Stimulated activated CD8-positive, alpha-beta memory T cell treated with anti-CD3 and anti-CD28 coated beads, Interleukin-12 subunit alpha, Interleukin-12 subunit beta, amount 100 ng/mL, for 1 hour (primary cell): Measurements from ENCODE around the gene LYPD6B.

Source experiments
- DNase-seq: peaks from one replicate; pipeline ENCODE4 v3.0.0-alpha.2; 2020; ENCODE audit warnings: low read depth

LYPD6B gene

DNA sequence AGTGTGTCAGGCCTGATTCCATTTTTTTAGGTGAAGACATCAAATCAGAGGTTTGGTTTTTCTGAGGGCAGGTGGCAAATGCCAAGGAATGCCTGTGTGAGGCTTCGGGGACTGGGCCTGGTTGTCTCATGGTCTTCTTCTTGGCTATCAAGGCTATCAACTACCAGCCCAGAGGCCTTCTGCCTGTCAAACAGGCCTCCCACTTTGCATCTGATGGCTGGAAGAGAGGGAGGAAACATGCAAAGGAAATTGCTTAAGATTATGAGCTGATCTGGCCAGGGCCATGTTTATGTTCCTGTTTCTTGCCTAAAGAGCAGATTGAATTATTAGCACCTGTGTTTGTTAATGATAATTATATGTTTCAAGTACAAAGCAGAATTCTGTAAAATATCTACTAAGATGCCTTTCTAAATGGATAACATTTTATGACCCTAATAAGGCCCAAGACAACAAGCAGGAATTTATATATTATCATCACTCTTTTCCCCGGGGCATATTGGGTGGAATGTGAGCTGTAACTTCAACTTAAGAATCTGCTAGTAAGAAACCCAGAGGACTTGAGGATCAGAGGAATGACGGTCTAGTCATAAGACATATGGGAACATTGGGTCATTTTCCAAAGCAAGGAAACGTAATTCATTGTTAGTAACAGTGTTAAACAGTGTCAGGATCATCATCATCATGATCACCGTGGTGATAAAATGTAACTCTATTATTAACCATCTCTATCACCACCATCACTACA is 123.2 kb downstream of the LYPD6B start:
- no peak for DNase-seq

DNA sequence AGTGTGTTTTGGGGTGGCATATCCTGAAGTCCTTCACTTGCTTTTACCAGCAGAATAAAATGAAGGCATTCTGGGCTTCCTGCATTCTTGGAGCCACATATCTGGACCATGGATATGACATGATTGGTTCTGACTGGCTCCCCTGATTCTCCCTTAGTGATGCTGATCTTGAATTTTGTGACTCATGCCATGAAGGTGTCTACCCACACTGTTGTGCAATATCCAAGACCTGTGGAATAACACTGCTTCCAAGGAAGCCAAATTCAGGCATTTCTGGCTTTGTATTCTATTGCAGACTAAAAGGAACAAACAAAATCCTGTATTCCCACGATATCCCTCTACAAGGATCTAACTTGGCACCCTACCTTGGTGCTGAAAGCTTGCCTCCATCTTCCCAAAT is 125.8 kb downstream of the LYPD6B start:
- no peak for DNase-seq

DNA sequence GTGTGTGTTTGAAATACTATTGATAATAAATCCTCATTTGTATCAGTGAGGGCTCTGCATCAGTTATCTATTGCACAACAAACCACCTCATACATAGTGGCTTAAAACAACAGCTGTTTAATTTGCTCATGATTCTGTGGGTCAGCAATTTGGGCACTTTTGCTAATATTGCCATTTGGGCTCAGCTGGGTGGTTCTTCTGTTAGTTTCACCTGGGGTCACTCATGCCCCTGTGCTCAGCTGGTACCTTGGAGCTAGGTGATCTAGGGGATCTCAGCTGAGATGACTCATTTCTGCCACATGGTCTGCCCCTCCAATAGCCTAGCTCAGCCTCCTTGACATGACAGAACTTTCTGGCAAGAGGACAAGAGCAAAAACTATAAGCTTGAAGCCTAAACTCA is 126.3 kb downstream of the LYPD6B start:
- DNase-seq = no peak

DNA sequence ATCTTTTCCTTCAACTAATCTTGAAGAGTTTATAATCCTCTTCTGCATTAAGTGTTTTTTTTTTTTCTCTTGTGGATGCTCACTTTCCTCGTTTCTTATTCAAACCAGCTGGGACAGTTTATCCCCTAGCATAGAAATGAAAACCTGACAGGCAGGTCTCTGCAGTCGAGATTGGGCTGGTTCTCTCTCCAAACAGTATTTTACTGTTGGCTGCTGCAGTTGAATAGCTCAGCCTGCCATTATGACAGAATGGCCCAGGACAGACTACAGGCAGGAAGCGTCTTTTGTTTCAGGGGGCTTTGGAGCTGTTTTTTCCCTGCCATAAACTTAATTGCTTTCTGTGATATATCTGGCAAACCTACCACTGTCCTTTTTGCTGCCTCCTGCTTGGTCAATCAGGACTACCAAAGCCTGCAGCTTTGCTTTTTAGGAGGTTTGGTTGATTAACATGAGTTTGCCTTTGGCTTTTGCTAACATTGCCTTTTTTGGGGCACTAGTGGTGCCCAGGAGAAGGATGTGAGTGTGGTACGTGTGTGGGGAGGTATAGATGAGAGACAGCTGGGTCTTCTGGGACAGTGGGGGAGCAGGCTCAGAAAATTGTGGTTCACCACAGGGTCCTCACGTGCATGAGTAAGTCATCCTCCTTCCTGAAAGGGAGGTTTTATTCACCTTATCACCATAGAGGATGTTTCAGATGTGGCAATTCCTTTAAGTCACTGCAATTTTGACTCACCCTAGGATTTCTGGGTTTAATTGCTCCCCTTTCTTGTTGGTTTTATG is 128.7 kb downstream of the LYPD6B start:
- no peak for DNase-seq

DNA sequence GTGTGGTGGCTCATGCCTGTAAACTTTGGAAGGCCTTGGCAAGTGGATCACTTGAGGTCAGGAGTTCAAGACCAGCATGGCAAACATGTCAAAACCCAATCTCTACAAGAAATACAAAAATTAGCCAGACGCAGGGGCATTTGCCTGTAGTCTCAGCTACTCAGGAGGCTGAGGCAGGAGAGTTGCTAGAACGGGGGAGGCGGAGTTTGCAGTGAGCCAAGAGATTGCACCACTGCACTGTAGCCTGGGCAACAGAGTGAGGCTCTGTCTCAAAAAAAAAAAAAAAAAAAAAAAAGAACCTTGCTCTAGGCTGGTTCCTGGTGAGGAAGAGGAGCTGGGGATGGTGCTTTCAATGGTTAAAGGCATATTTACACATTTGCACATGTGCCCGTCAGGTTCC is 129.4 kb downstream of the LYPD6B start:
- no peak for DNase-seq

DNA sequence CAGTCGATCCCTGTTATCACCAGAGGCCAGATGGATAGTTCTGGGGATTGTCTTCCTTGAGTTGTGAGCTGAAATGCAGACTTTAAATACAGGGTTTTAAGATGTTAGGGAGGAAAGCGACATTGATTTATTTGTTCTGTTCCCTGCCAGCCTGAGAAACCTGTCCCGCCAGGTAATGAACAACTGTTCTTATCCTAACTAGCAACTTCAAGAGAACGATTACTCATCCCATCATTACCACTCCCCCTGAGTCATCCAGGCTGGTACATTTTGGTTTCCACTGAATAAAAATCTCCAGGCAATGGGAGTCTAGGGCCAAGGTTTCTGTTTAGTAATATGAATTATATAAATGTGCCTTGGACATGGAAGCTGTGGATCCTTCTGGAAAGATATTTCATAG is 131.2 kb downstream of the LYPD6B start:
- no peak for DNase-seq

DNA sequence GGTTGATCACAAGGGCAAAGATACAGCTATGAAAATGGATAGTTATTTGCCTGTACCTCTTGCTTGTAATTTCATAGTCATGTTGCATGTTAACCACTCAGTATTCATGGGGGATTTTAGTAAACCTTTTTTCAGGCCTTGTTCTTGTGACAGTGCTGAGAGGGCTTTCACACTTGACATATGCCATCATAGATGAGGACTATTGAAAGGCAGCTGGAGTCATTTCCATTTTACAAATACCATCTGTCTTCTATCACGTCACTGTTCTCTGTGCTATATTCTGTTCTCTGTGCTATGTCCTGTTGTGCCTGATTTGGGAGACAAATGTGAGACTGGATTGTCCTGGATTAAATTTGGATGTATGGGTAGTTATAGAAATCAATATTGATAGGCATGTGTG is 131.7 kb downstream of the LYPD6B start:
- no peak for DNase-seq

DNA sequence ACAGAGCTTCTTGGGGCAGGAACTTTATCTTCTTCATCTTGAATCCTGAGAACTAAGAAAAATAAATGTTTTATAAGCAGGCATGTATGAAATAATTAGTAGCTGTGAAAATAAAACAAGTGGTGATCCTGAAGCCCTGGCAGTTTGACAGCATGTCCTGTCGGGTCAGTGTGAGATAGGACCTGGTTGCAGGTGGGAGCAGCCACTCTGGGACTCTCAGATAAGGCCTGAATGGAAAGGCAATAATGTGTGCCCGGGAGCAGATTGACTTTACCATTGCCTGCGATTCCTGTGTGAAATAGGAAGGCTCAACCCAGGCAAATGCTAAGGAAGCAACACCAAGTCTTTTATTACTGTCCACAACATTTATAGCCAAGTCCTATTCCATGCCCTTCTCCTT is 132.4 kb downstream of the LYPD6B start:
- no peak for DNase-seq

DNA sequence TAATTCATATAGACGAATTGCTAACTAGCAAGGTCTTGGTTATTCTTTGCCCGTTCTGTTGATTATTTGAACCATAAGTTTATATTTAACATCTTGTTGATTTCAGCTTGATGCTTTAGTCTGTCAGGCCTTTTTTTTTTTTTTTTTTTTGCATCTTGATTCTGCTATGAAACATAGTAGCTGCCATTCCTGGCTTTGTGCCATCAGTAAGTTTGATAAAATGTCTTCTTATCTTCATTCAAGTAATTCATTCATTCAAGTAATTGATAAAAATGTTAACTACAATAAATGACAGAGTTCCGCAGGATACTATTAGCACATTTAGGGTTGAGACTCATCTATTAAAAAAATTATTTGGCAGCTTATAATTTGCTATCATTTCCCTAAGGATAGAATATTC is 134.7 kb downstream of the LYPD6B start:
- no peak for DNase-seq

DNA sequence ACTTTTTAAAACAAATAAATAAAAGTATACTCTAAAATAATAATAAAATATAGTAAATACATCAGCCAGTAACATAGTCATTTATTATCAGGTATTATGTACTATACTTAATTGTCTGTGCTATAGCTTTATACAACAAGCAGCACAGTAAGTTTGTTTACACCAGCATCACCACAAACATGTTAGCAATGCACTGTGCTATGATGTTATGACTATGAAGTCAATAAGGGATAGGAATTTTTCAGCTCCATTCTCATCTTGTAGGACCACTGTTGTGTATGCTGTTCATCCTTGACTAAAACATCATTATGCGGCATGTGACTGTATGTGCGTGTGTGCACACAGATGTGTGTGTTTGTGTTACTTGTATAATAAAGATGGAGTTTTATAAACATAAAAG is 137.5 kb downstream of the LYPD6B start:
- DNase-seq = no peak

DNA sequence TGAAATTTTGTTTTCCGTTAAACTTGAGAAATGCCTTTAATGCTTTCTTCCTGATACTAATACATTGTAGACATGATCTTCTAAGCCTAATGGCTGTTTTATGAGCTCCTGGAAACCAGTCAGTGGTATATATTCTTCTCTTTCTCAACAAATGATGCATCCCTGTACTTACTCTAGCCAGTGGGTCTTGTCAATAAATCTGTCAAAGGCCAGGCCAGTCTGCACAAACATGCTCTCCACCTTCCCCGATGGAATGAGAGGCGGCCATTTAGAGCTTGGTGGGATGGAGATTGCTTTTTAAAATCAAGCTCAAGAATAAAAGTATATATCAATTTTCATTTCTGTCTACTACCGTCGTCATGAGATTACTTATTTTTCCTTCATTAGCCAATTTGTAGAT is 140.1 kb downstream of the LYPD6B start:
- DNase-seq = no peak

DNA sequence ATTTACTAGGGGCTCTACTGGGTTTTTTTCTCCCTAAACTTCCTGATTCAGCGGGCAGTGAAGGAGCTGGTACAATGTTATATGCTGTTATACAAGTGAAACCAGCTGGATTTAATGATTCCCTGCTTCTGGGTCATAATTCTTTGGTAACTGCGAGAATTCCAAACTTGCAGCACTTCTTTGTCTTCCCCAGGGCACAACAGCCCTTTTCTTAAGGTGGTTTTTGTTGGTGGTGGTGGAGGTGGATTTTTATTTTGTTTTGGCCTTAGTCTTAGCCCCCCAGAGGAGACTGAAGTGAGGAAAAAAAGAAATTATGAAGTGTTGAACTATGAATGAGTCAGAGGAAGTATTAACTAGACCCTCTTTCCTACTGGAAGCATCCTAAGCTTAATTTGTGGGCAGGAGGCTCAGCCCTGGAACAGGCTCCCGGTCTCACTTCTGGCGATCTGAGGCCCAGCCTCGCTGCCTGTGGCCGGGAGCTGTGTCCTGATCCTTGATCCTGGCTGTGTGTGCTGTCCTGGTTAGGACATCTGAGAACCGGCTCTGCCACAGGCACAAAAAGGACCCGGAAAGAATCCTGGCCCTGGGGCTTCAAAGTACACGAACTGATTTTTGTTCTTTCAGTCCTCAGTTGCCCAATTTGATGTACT is 141.9 kb downstream of the LYPD6B start:
- no peak for DNase-seq

DNA sequence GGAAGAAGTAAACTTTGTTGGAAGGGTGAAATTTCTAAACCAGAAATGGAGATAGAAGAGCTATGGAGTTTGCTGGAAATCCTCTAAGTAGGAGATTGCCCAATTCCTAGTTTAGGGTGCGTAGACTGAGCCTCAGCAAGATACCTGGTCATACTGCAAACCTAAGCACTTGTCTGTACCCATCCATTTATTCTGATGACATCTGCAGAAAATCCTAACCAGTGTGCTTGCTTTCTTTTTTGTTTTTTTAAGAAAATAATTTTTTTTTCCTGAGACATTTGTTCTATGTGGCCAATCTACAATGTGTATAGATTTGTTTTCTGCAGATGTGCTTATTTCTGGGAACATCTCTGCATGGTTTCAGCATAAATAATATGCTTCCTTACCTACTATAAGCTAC is 144.7 kb downstream of the LYPD6B start:
- DNase-seq = no peak

DNA sequence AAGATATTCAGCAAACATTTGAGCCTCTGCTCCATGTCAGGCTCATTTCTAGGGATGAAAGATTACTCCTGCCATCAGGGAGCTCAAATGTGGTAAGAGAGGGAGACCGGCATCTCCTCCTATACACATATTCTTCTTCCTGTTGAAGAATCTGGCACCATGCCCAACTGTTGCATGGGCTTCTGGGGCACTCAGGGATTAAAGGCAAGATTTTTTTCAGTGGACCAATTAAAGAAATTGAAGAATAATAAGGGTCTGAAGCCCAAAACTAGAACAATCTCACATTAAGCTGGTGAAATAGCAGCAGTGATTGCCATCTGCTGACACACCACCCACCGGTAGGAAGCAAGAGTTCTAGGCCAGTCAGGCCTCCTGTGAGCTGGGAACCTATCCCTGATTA is 146.5 kb downstream of the LYPD6B start:
- DNase-seq = no peak

DNA sequence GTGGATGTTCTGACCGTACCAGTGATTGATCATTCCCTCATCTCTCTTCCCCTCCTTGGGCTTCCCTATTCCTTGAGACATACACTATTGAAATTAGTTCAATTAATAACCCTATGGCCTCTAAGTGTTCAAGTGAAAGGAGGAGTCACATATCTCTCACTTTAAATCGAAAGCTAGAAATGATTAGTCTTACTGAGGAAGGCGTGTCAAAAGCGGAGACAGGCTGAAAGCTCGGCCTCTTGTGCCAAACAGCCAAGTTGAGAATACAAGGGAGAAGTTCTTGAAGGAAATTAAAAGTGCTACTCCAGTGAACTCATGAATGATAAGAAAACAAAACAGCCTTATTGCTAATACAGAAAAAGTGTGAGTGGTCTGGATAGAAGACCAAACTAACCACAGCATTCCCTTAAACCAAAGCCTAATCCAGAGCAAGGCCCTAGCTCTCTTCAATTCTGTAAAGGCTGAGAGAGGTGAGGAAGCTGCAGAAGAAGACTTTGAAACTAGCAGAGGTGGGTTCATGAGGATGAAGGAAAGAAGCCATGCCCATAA is 147.5 kb downstream of the LYPD6B start:
- no peak for DNase-seq

DNA sequence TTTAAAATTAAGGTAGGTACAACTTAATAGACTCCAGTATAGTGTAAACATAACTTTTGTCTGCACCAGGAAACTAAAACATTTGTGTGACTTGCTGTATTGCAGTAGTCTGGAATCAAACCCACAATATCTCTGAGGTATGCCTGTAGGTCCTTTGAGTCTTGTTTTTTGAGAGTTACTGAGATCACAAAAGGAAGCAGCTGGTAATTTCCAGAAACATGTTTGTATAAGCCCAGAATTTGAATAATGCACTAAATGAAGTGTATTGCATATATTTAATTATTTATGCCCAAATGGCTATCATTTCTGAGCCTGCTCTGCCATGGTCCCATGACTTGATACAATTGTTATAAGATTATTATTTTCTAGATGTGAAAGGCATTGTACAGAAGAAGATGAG is 148.6 kb downstream of the LYPD6B start:
- no peak for DNase-seq

DNA sequence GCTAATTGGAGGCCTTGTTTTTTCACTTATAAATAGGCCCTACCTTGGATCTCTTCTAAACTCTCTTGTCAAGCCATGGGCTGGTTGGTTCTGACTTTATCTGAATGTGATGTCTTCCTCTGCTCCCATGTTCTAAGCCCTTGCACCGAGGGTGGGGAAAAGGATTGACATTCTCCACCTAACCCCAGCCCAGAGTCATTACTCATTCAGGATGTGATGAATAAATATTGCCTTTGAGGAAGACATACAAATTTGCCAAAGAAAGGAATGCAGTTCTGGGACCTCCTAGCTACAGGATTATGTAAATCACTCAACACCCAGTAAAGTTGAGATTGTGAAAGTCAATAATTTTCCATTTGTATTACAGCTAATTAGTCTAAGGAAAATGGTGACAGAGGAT is 149.8 kb downstream of the LYPD6B start:
- no peak for DNase-seq

DNA sequence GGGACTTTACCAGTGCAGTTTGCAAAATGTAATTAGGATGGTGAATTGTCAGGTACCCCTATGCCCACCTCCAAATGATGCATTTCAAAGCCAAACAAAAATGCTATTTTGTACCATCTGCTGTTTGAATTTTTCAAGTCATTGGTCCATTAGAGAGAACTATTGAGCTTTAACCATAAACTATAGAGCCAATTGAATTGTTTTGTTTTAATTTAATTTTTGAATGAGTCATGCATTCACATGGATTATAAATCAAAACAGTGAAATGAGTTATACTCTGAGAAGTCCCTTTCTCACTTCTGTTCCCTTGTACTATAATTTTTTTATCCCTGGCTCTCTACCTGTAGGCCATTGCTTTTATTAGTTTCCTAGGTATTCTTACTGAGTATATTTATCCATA is 151.3 kb downstream of the LYPD6B start:
- DNase-seq = no peak

DNA sequence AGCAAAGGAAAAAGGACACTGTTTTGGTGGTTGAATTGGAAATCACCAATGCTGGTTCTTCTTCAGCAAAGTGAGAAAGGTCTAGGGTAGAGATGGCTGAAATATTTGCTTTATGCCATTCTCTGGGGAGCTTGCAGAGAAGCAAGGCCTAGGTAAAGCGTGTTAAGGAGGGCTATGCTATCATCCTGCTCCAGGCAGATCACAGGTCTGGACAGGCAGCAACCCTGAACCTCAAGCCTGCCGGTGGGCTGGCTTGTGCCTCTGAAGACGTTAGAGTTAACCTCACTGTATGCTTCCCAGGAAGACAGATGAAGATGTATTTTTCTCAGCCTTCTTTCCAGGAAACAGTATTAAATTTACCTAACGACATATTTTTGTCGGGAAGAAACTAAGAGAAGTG is 153.4 kb downstream of the LYPD6B start:
- no peak for DNase-seq

DNA sequence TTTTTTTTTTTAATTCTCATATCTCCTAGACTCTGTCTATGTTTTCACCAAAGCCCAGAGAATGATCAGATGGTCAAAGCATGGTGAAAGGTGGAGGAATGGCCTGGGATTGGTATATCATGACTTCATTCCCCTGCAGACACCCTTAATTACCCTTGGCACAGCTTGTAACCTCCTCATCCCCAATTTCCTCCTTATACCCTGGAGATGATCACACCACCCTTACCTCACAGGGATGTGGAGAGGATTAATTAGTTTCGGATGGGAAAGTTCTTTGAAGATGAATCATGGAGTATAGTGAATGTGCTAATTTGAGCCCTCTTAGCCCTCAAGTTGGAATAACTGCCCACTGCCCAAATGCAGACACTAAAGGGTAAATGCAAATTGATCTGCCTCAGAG is 153.9 kb downstream of the LYPD6B start:
- DNase-seq = no peak

DNA sequence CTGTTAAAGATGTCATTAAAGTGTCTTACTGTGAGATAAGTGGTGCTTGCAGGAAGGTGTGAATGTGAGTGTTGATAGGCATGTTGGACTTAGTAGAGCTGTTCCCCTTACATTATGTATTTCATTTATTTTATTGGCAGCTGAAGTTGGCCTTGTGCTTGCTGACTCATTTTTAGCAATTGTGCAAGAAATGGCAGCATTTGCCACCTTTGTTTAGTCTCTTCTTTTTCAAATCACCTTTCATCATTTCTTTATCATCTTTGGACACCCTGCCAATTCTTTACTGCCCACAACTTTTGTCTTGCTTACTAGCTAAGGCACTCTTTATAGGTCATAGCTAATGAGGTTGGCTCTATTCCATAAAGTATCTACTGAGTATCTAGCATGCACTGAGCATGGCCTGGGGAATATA is 161.6 kb downstream of the LYPD6B start:
- DNase-seq = no peak

DNA sequence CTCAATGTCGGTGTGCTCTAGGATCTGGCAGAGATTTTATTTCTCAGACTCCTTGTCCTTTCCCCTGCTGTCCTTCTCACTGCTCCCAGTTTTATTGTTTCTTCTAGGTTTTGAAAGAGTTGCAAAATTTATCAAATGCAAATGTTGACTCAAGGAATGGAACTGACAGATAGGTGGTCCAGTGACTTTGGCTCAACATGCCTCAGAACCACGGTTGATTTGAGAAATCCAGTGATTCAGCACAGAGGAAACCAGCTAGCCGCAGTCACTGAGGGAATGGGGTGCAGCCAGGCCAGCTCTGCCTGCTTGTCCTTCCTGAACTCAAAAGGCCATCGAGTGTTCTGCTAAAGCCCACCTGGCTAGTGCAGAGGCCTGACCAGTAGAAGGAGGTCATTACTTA is 166.2 kb downstream of the LYPD6B start:
- no peak for DNase-seq

DNA sequence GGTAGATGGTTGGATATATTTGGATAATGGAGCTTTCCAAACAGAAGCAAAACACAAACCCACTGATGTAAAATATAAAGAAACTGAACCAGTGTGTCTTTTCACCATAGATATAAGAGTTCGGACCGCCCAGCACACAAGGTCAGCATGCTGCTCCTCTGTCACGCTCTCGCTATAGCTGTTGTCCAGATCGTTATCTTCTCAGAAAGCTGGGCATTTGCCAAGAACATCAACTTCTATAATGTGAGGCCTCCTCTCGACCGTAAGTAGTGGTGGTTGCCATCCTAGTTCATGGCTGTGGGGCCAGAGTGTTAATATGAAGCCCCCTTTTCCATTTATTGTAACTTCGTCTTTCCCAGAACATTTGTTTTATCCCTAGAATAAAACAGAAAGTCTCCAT is 166.6 kb downstream of the LYPD6B start:
- DNase-seq = no peak
